ENCODE results near the gene JAK1. TPM values are rescaled to one million over a fixed set of nuclear protein-coding genes. Genes with fewer than 3 reads are reported as not detected.

The JAK1 gene
- total and polyA plus RNA-seq, 10 of the 15 experiments (the other 5 are each of a cell fraction or from before 2014, with no cell fraction given): 9.6 to 45.5 (median 35.7) TPM

- no peaks in the 10 kb centered on the region; the same call in 1 of the 2 replicates for H4K20me1 ChIP-seq (ENCODE audit: control insufficient read depth, insufficient read depth)
- peaks cover 7% of the 10 kb centered on the region for H3K4me1 ChIP-seq (ENCODE audit: control insufficient read depth, insufficient read depth, low read length)
- no TSS peak for BruUV-seq (replicated peaks)
- FAIRE-seq (no peak), ATAC-seq (no peak), DNase-seq (ENCODE audit: low read depth, low spot score) (no peak)
- WGBS (ENCODE audit: insufficient coverage, insufficient replicate concordance, low lambda C conversion rate, missing lambda C conversion rate): 77% methylated on average over 7 of the region's 7 CpGs
- H3K4me3 ChIP-seq: no peak overlapping the region
- POLR2A ChIA-PET: no interaction called here
- CTCF ChIA-PET: interaction anchor here (0.6 kb wide), 1 partner anchor 20 kb away, joined by 4 read pairs; no protein-coding TSS in a partner anchor
- no peaks in the 10 kb centered on the region for H3K27me3 ChIP-seq (replicated peaks in 1 of 2; ENCODE audit: control insufficient read depth in 2 of 2, insufficient read depth in 2 of 2, low read length in 1 of 2)
- peaks cover 8 to 37% of the 10 kb centered on the region in 2 experiments for H3K36me3 ChIP-seq (ENCODE audit: control insufficient read depth in 2 of 2, insufficient read depth in 2 of 2, low read length in 1 of 2)
- TF ChIP-seq SMC3 (IDR thresholded peaks at IDR 0.05; ENCODE audit: borderline replicate concordance, low read length) (no peak), TCF12 (IDR thresholded peaks at IDR 0.05; ENCODE audit: low read depth, low read length) (no peak), CTCF (IDR thresholded peaks at IDR 0.05 in 2 of 3, conservative IDR thresholded peaks at IDR 0.05 in 1 of 3; ENCODE audit: control insufficient read depth in 2 of 3, extremely low read depth in 1 of 3, insufficient read depth in 1 of 3, low read depth in 3 of 3, low read length in 3 of 3) (no peak), CREM (IDR thresholded peaks at IDR 0.05; ENCODE audit: low read depth) (no peak), RELB (IDR thresholded peaks at IDR 0.05; ENCODE audit: low read depth) (no peak), BCLAF1 (IDR thresholded peaks at IDR 0.05) (no peak), IKZF2 (IDR thresholded peaks at IDR 0.05) (no peak)
- RAD21 ChIA-PET (ENCODE audit: unreplicated experiment): no interaction called here
- no peak overlapping the region for H3K9ac ChIP-seq (ENCODE audit: control insufficient read depth, insufficient read depth, low read length)
- SMC1A ChIA-PET (ENCODE audit: uncharacterized antibody, unreplicated experiment): no interaction called here
- H3K4me2 ChIP-seq (ENCODE audit: control insufficient read depth, insufficient read depth): no peak overlapping the region
- H2AFZ ChIP-seq (ENCODE audit: control insufficient read depth, low read depth, low read length): no peak overlapping the region
- intact Hi-C loops (cut with micrococcal nuclease; ENCODE audit: unreplicated experiment): no loop called here
- no peaks in the 10 kb centered on the region for H3K9me3 ChIP-seq (replicated peaks; ENCODE audit: control insufficient read depth, insufficient read depth, low read length)
- in situ Hi-C loops (cut with MboI): no loop called here
- no peaks in the 10 kb centered on the region for H3K79me2 ChIP-seq (ENCODE audit: control insufficient read depth, insufficient read depth, low read length)
- no peak overlapping the region for H3K27ac ChIP-seq (ENCODE audit: control insufficient read depth, insufficient read depth)
Measured at GRCh38 chr1:64844175-64844574, 122.2 kb downstream of the JAK1 start.
